Measurements from ENCODE around the gene PDE6C.
"Not testable (repeated sequence)": the region's sequence is repeated elsewhere in the genome, so short reads cannot be mapped to it uniquely, and the experiment has no call there.

PDE6C gene

DNA sequence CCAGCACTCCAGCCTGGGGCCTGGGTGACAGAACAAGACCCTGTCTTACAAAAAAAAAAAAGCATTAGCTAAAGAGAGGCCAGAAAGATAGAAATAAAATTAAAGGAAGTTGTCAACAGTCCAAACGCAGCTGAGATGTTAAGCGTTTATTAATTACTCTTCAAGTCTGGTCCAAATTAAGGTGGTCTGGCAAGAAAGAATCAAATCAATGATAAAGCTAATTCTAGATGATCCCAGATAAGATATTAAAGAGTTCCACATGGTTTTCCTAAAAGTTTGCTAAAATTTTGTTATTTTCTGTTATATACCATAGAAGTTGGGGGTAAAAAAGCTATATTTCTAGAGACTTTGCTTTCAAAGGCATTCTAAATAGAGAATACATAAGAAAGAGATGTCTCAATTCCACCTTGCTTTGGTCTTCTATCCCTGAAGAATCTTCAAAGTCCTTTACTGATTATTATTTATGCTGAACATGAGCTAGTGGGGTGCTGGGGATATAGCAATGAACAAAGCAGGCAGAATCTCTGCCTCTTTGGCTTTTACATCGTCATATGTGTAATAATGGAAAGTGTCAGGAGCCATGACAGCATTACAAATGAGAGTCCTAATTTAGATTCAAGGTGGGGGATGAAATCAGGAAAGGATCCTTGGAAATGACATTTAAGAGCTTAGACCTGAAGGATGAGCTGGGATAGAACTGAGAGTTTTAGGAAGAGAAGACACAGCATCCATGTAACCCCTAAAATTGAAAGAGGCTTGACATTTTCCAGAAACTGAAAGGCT lies 66.7 kb downstream of the PDE6C start:
- H3K4me3 ChIP-seq (ENCODE audit: low read depth, low read length): no peak overlapping the region
- no peak for DNase-seq (ENCODE audit: low read depth)
- TF ChIP-seq, protein P1, sequence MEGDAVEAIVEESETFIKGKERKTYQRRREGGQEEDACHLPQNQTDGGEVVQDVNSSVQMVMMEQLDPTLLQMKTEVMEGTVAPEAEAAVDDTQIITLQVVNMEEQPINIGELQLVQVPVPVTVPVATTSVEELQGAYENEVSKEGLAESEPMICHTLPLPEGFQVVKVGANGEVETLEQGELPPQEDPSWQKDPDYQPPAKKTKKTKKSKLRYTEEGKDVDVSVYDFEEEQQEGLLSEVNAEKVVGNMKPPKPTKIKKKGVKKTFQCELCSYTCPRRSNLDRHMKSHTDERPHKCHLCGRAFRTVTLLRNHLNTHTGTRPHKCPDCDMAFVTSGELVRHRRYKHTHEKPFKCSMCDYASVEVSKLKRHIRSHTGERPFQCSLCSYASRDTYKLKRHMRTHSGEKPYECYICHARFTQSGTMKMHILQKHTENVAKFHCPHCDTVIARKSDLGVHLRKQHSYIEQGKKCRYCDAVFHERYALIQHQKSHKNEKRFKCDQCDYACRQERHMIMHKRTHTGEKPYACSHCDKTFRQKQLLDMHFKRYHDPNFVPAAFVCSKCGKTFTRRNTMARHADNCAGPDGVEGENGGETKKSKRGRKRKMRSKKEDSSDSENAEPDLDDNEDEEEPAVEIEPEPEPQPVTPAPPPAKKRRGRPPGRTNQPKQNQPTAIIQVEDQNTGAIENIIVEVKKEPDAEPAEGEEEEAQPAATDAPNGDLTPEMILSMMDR (IDR thresholded peaks at IDR 0.05; ENCODE audit: low read depth, low read length, missing control alignments): no peak
- in situ Hi-C loops (cut with HindIII; ENCODE audit: low sequenced_read_pairs): loop anchor here (25.0 kb wide), 1 partner anchor 342 kb away; no protein-coding TSS in a partner anchor

DNA sequence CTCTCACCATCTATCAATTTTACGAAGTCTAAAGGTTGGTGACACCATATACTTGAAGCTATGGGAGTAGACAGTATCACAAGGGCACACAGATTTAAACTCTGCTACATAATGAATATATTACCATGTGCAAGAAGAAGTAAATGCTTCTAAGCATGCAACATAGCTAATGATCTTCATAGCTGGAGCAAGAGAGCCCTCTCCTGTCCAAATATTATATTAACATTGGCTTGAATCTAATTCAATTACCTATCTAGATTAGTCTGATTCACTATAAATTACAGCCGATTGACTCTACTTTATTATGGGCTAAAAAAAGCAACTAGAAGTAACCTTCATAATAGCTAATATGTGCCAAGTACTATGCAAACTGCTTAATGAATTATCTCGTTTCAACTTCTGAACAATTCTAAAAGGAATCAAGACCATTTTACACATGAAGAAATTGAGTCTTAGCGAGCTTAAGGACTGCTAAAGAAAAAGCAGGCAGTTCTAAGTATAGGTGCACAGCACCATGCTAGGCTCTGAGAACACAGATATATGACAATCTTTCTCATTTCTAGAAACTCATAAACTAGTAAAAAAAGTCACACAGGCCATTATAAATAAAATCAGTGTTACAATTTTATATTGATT lies 68.2 kb downstream of the PDE6C start:
- TF ChIP-seq, protein P1 (IDR thresholded peaks at IDR 0.05; ENCODE audit: low read depth, low read length, missing control alignments): peak; percentile 31
- DNase-seq (ENCODE audit: low read depth): peak; percentile 23
- H3K4me3 ChIP-seq (ENCODE audit: low read depth, low read length): no peak overlapping the region
- in situ Hi-C loops (cut with HindIII; ENCODE audit: low sequenced_read_pairs): loop anchor here (25.0 kb wide), 1 partner anchor 343 kb away; no protein-coding TSS in a partner anchor

DNA sequence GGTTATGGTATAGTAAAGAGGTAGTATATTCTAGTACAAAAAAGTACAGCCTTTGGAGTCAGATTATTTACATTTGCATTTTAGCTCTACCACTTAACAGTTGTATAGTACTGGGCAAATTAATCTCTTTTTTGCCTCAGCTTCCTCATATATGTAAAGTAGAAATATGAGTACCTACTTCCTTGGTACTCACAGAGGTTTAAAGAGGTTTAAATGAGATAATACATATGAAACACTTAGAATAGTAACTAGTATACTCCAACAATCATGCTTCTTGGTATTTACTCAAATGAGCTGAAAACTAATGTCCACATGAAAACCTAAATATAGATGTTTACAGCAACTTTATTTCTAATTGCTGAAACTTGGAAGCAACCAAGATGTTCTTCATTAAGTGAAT lies 75.4 kb downstream of the PDE6C start:
- no peak for DNase-seq (ENCODE audit: low read depth)
- no peak overlapping the region for H3K4me3 ChIP-seq (ENCODE audit: low read depth, low read length)
- TF ChIP-seq, protein P1 (IDR thresholded peaks at IDR 0.05; ENCODE audit: low read depth, low read length, missing control alignments): no peak
- in situ Hi-C loops (cut with HindIII; ENCODE audit: low sequenced_read_pairs): loop anchor here (25.0 kb wide), 1 partner anchor 350 kb away; no protein-coding TSS in a partner anchor

DNA sequence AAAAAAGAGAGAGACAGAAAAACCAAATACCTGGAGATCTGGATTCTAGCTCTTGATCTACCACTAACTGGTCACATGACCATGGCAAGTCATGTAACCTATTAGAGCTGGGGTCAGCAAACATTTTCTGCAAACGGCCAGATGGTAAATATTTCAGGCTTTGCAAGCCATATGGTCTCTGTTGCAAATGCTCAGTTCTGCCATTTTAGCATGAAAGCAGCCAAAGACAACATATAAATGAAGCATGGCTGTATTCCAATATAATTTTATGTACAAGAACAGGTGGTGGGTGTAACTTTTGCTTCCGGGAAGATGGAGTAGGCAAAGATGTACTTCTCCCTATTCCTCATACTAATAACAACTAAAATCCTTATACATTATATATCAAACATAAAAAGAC lies 83.4 kb downstream of the PDE6C start:
- DNase-seq (ENCODE audit: low read depth): no peak
- H3K4me3 ChIP-seq (ENCODE audit: low read depth, low read length): no peak overlapping the region
- in situ Hi-C loops (cut with HindIII; ENCODE audit: low sequenced_read_pairs): loop anchor here (25.0 kb wide), 1 partner anchor 358 kb away; no protein-coding TSS in a partner anchor
- TF ChIP-seq, protein P1 (IDR thresholded peaks at IDR 0.05; ENCODE audit: low read depth, low read length, missing control alignments): no peak

DNA sequence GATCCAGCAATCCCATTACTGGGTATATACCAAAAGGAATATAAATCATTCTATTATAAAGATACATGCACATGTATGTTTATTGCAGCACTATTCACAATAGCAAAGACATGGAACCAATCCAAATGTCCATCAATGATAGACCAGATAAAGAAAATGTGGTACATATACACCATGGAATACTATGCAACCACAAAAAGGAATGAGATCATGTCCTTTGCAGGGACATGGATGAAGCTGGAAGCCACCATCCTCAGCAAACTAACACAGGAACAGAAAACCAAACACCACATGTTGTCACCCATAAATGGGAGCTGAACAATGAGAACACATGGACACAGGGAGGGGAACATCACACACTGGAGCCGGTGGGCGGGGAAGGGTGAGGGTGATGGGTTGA lies 84.2 kb downstream of the PDE6C start:
- not testable (repeated sequence) for H3K4me3 ChIP-seq (ENCODE audit: low read depth, low read length); DNase-seq (ENCODE audit: low read depth)
- in situ Hi-C loops (cut with HindIII; ENCODE audit: low sequenced_read_pairs): loop anchor here (25.0 kb wide), 1 partner anchor 359 kb away; no protein-coding TSS in a partner anchor

DNA sequence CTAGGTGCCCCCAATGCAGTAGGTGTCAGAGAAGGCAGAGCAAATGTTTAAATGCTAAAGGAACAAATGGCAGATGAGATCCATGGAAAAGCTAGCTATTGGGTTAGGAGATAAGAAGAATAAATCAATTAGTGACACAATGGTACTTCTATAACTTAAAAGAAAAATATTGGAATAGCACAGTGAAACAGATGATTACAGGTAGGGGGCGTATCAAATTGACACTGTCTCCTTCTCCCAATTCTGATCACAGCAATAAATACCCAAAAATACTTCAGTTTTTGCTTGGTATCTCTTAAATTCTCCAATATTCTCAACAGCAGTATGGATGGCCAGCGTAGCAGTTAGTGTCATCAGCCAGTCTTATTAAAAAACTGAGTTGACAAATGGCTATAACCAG lies 84.9 kb downstream of the PDE6C start:
- DNase-seq (ENCODE audit: low read depth): no peak
- in situ Hi-C loops (cut with HindIII; ENCODE audit: low sequenced_read_pairs): loop anchor here (25.0 kb wide), 1 partner anchor 360 kb away; no protein-coding TSS in a partner anchor
- no peak overlapping the region for H3K4me3 ChIP-seq (ENCODE audit: low read depth, low read length)
- TF ChIP-seq, protein P1 (IDR thresholded peaks at IDR 0.05; ENCODE audit: low read depth, low read length, missing control alignments): no peak

DNA sequence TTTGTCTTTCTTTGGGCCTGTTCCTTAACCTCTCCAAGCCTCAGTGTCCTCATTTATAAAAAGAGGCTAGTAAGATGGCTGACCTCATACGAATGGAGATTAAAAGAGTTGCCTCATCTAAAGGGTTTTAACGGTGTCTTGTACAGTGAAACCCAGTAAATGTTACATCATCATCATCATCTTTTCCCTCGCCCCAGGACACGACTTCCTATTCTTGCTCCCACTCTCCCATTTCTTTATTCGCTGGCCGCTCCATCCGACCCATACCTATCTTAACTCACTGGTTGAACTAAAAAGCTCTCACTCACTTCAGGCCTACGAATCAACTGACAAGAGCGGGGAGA lies 89.5 kb downstream of the PDE6C start:
- no peak for DNase-seq (ENCODE audit: low read depth)
- peak overlapping the region; percentile 77 for H3K4me3 ChIP-seq (ENCODE audit: low read depth, low read length)
- TF ChIP-seq, protein P1 (IDR thresholded peaks at IDR 0.05; ENCODE audit: low read depth, low read length, missing control alignments): no peak
- in situ Hi-C loops (cut with HindIII; ENCODE audit: low sequenced_read_pairs): no loop called here

Data from astrocyte of the cerebellum (primary cell).